Neural progenitor cell (in vitro differentiated cells): ENCODE results near the gene RSPH1.

ENCODE experiments used
- CTCF ChIP-seq: fragments of 200-600 bp; sonication (generic); IDR thresholded peaks from 2 replicates; pipeline ENCODE4 v1.5.1; 2017; ENCODE audit warnings: antibody characterized with exemption, mild to moderate bottlenecking
- EZH2 ChIP-seq: fragments of 200-600 bp; sonication (generic); IDR thresholded peaks from 2 replicates; pipeline ENCODE4 v1.6.1; 2017; ENCODE audit warnings: antibody characterized with exemption, mild to moderate bottlenecking, moderate library complexity
- EZH2phosphoT487 ChIP-seq: fragments of 200-600 bp; sonication (generic); IDR thresholded peaks from 2 replicates; pipeline ENCODE4 v1.6.1; 2017; ENCODE audit warnings: antibody characterized with exemption

- TF ChIP-seq EZH2phosphoT487 (no peak), EZH2 (no peak), CTCF (no peak)
Measured at GRCh38 chr21:42521384-42521783, 25.4 kb upstream of the RSPH1 start.
